Adrenal gland (tissue), 5 donors: Measurements from ENCODE around the gene HSD17B12.

ENCODE experiments used
- CTCF ChIP-seq, 6 experiments: fragments of 450-650 bp in 4 of 6; fragments of 200-600 bp in 2 of 6; sonication (generic) in 1 of 6; IDR thresholded peaks; 1 replicate in 5 of 6; 2 replicates in 1 of 6; pipeline versions ENCODE4 v1.5.1 to v1.8.0; 2016 to 2021; ENCODE audit warnings: antibody characterized with exemption in 6 of 6, mild to moderate bottlenecking in 2 of 6, moderate library complexity in 1 of 6
- POLR2A ChIP-seq, 2 donors: fragments of 450-650 bp; IDR thresholded peaks; one replicate each; pipeline ENCODE4 v1.6.1; 2017; ENCODE audit warnings: antibody characterized with exemption in 2 of 2, mild to moderate bottlenecking in 2 of 2, moderate library complexity in 1 of 2
- donor health status: DM: no; HTN: no; CAD: no.

- no peak for TF ChIP-seq CTCF (IDR thresholded peaks at IDR 0.05)
- no peak for TF ChIP-seq POLR2A (IDR thresholded peaks at IDR 0.05)
Observed at GRCh38 chr11:43837879-43838278, 157.3 kb downstream of the HSD17B12 start.
